H9 (cell line): Measurements from ENCODE around the gene NPTXR. TPM values are rescaled to one million over a fixed set of nuclear protein-coding genes. Genes with fewer than 3 reads are reported as not detected.

ENCODE experiments used
- DNase-seq: peaks from one replicate; pipeline ENCODE4 v3.0.0-alpha.2; 2017
- H2AFZ ChIP-seq: one replicate; pipeline ENCODE4 v1.6.1; 2013; ENCODE audit warnings: mild to moderate bottlenecking, low read length, control low read depth, moderate library complexity
- H2AK5ac ChIP-seq: 2 replicates; pipeline ENCODE4 v1.6.1; 2013; ENCODE audit warnings: low read length, control low read depth, mixed read lengths; ENCODE audit not compliant: insufficient read length
- H2BK120ac ChIP-seq: one replicate; pipeline ENCODE4 v1.6.1; 2013; ENCODE audit warnings: low read depth, mild to moderate bottlenecking, low read length, control low read depth, inconsistent platforms; ENCODE audit not compliant: poor library complexity, severe bottlenecking
- H2BK12ac ChIP-seq: 2 replicates; pipeline ENCODE4 v1.6.1; 2013; ENCODE audit warnings: low read length, control low read depth, mixed read lengths, low read depth; ENCODE audit not compliant: insufficient read length
- H2BK15ac ChIP-seq: 2 replicates; pipeline ENCODE4 v1.6.1; 2013; ENCODE audit warnings: low read depth, low read length, control low read depth
- H2BK20ac ChIP-seq: one replicate; pipeline ENCODE4 v1.6.1; 2013; ENCODE audit warnings: low read depth, mild to moderate bottlenecking, low read length, control low read depth, inconsistent platforms; ENCODE audit not compliant: poor library complexity, severe bottlenecking
- H2BK5ac ChIP-seq: 2 replicates; pipeline ENCODE4 v1.6.1; 2013; ENCODE audit warnings: low read length, control low read depth, mixed read lengths; ENCODE audit not compliant: insufficient read length
- H3K14ac ChIP-seq: 2 replicates; pipeline ENCODE4 v1.6.1; 2013; ENCODE audit warnings: low read length, control low read depth; ENCODE audit not compliant: insufficient read depth
- H3K18ac ChIP-seq: 2 replicates; pipeline ENCODE4 v1.6.1; 2013; ENCODE audit warnings: low read depth, mild to moderate bottlenecking, mixed read lengths, low read length, control low read depth; ENCODE audit not compliant: insufficient read length
- H3K23ac ChIP-seq: 2 replicates; pipeline ENCODE4 v1.6.1; 2013; ENCODE audit warnings: low read length, control low read depth, mixed read lengths, low read depth; ENCODE audit not compliant: insufficient read length
- H3K23me2 ChIP-seq: 2 replicates; pipeline ENCODE4 v1.6.1; 2013; ENCODE audit warnings: low read depth, mild to moderate bottlenecking, mixed read lengths, low read length, control low read depth; ENCODE audit not compliant: insufficient read length, poor library complexity, severe bottlenecking
- H3K27ac ChIP-seq: 2 replicates; pipeline ENCODE4 v1.5.1; 2013; ENCODE audit warnings: low read length, control low read depth, mixed read lengths, low read depth; ENCODE audit not compliant: insufficient read length
- H3K27me3 ChIP-seq: 2 replicates; pipeline ENCODE4 v1.6.1; 2013; ENCODE audit warnings: low read length, control low read depth, inconsistent platforms; ENCODE audit not compliant: insufficient read depth
- H3K4ac ChIP-seq: 2 replicates; pipeline ENCODE4 v1.6.1; 2013; ENCODE audit warnings: low read depth, mild to moderate bottlenecking, control low read depth, inconsistent platforms, low read length, moderate library complexity
- H3K4me1 ChIP-seq: 2 replicates; pipeline ENCODE4 v1.6.1; 2013; ENCODE audit warnings: low read length, control low read depth, inconsistent platforms; ENCODE audit not compliant: insufficient read depth
- H3K4me2 ChIP-seq: 2 replicates; pipeline ENCODE4 v1.6.1; 2013; ENCODE audit warnings: low read length, control low read depth, mixed read lengths; ENCODE audit not compliant: insufficient read length, insufficient read depth
- H3K56ac ChIP-seq: 2 replicates; pipeline ENCODE4 v1.6.1; 2013; ENCODE audit warnings: low read depth, mild to moderate bottlenecking, mixed read lengths, low read length, control low read depth; ENCODE audit not compliant: insufficient read length
- H3K79me1 ChIP-seq: 2 replicates; pipeline ENCODE4 v1.6.1; 2013; ENCODE audit warnings: low read depth, mild to moderate bottlenecking, moderate library complexity, low read length, control low read depth, inconsistent platforms; ENCODE audit not compliant: insufficient read depth, poor library complexity, severe bottlenecking
- H3K79me2 ChIP-seq: 2 replicates; pipeline ENCODE4 v1.6.1; 2013; ENCODE audit warnings: low read length, control low read depth, inconsistent platforms; ENCODE audit not compliant: insufficient read depth
- H3K9ac ChIP-seq: 2 replicates; pipeline ENCODE4 v1.6.1; 2013; ENCODE audit warnings: low read length, control low read depth, mixed read lengths; ENCODE audit not compliant: insufficient read length; ENCODE audit errors: extremely low read depth
- H3K9me3 ChIP-seq: one replicate; pipeline ENCODE4 v1.6.1; 2013; ENCODE audit warnings: low read depth, low read length, inconsistent platforms; ENCODE audit not compliant: control insufficient read depth
- H3T11ph ChIP-seq: one replicate; pipeline ENCODE4 v1.6.1; 2013; ENCODE audit warnings: mild to moderate bottlenecking, low read length, control low read depth, inconsistent platforms
- H4K20me1 ChIP-seq: one replicate; pipeline ENCODE4 v1.6.1; 2013; ENCODE audit not compliant: control insufficient read depth, insufficient read length, insufficient read depth
- H4K5ac ChIP-seq: 2 replicates; pipeline ENCODE4 v1.6.1; 2013; ENCODE audit warnings: low read depth, mild to moderate bottlenecking, mixed read lengths, low read length, control low read depth; ENCODE audit not compliant: insufficient read length
- H4K8ac ChIP-seq: replicated peaks from 2 replicates; pipeline ENCODE4 v1.6.1; 2013; ENCODE audit warnings: low read length, control low read depth, mixed read lengths, low read depth; ENCODE audit not compliant: insufficient read length
- H4K91ac ChIP-seq: 2 replicates; pipeline ENCODE4 v1.6.1; 2013; ENCODE audit warnings: low read depth, mild to moderate bottlenecking, moderate library complexity, mixed read lengths, low read length, control low read depth; ENCODE audit not compliant: insufficient read length
- H3K27ac Mint-ChIP-seq, 3 experiments: 2 replicates in 2 of 3; 3 replicates in 1 of 3; pipeline ENCODE4 v1.8.0; 2020 to 2021; ENCODE audit warnings: mixed read lengths in 3 of 3, mild to moderate bottlenecking in 1 of 3, moderate library complexity in 1 of 3
- H3K27me3 Mint-ChIP-seq: 2 replicates; pipeline ENCODE4 v1.8.0; 2021; ENCODE audit warnings: low read depth, mild to moderate bottlenecking, moderate library complexity, mixed read lengths
- H3K36me3 Mint-ChIP-seq, 3 experiments: 2 replicates in 2 of 3; 3 replicates in 1 of 3; pipeline ENCODE4 v1.8.0; 2020 to 2021; ENCODE audit warnings: low read depth in 3 of 3, mixed read lengths in 3 of 3; ENCODE audit not compliant: insufficient read depth in 1 of 3
- H3K4me1 Mint-ChIP-seq, 2 experiments: 2 replicates each; pipeline ENCODE4 v1.8.0; 2020; ENCODE audit warnings: mixed read lengths in 2 of 2
- H3K4me3 Mint-ChIP-seq, 2 experiments: 2 replicates in 1 of 2; 3 replicates in 1 of 2; pipeline ENCODE4 v1.8.0; 2020 to 2021; ENCODE audit warnings: mild to moderate bottlenecking in 2 of 2, mixed read lengths in 2 of 2, moderate library complexity in 1 of 2
- H3K9me3 Mint-ChIP-seq, 2 experiments: 2 replicates in 1 of 2; 3 replicates in 1 of 2; pipeline ENCODE4 v1.8.0; 2020; ENCODE audit warnings: mild to moderate bottlenecking in 2 of 2, mixed read lengths in 2 of 2, moderate library complexity in 1 of 2
- CTCF ChIP-seq: fragments of 200-600 bp; sonication (generic); conservative IDR thresholded peaks from 3 replicates; pipeline ENCODE4 v1.8.0; 2021; ENCODE audit warnings: antibody characterized with exemption, mild to moderate bottlenecking
- WGBS: extraction: QIAGEN DNeasy Blood & Tissue Kit; methylation state at CpG from one replicate; pipeline ENCODE4 v1.1.7; 2013; ENCODE audit warnings: missing lambda C conversion rate, low lambda C conversion rate, mixed read lengths; ENCODE audit not compliant: insufficient read length; ENCODE audit errors: extremely low coverage; 5-methylcytosine and 5-hydroxymethylcytosine counted together
- total RNA-seq: library from RNA; stranded (reverse); gene quantifications from 2 replicates; pipeline ENCODE4 v1.2.1, GENCODE V29; 2021

The NPTXR gene
- total RNA-seq, 1 experiment from 2014 or later, result 8.1 TPM

GRCh38 chr22:38793721-38794466 lies 49.9 kb downstream of the NPTXR start, which contains the start of gene DNAL4:
DNAL4 (minus strand) TSS chr22:38794143; CDS start chr22:38782731, 11,412 bp downstream.
- H3K4ac ChIP-seq, result no peak within 1 kb of the TSS
- H2AK5ac ChIP-seq, result no peak within 1 kb of the TSS
- H3K4me1 ChIP-seq, result no peaks in the 10 kb centered on the region
- no peak within 1 kb of the TSS for H2BK15ac ChIP-seq
- peak within 1 kb of the TSS; percentile 25 for H3K18ac ChIP-seq
- H3K14ac ChIP-seq, result no peak within 1 kb of the TSS
- no peak within 1 kb of the TSS for H2BK120ac ChIP-seq
- Mint-ChIP-seq H3K4me1 (peaks cover 13 to 21% of the 10 kb centered on the region in 2 experiments), H3K36me3 (no peaks in the 10 kb centered on the region), H3K27ac (peak within 1 kb of the TSS in 2 of 3 experiments; percentile 53 to 57; a peak in 3 of 7 replicates), H3K4me3 (peak within 1 kb of the TSS; percentile 73 to 92), H3K9me3 (no peaks in the 10 kb centered on the region), H3K27me3 (peaks cover 35% of the 10 kb centered on the region)
- no peaks in the 10 kb centered on the region for H3K23me2 ChIP-seq
- H3K79me1 ChIP-seq, result no peaks in the 10 kb centered on the region
- no peaks in the 10 kb centered on the region for H3K9me3 ChIP-seq
- no peaks in the 10 kb centered on the region for H4K20me1 ChIP-seq
- TF ChIP-seq CTCF, result no peak
- peak within 1 kb of the TSS; percentile 66 for H3K4me2 ChIP-seq
- H2BK12ac ChIP-seq, result no peak within 1 kb of the TSS
- no peak within 1 kb of the TSS for H4K8ac ChIP-seq
- H2BK5ac ChIP-seq, result no peak within 1 kb of the TSS
- no peak within 1 kb of the TSS for H3K27ac ChIP-seq
- no peak within 1 kb of the TSS for H3K56ac ChIP-seq
- H2AFZ ChIP-seq, result no peak within 1 kb of the TSS
- no peaks in the 10 kb centered on the region for H3K27me3 ChIP-seq
- no peak within 1 kb of the TSS for H3K23ac ChIP-seq
- peak within 1 kb of the TSS; percentile 27 for H3K9ac ChIP-seq
- H4K91ac ChIP-seq, result no peak within 1 kb of the TSS
- no peak within 1 kb of the TSS for H2BK20ac ChIP-seq
- WGBS, result no CpG with 5 or more reads among the region's 47 CpGs
- peak; percentile 95 for DNase-seq
- H3T11ph ChIP-seq, result no peak within 1 kb of the TSS
- no peaks in the 10 kb centered on the region for H3K79me2 ChIP-seq
- no peak within 1 kb of the TSS for H4K5ac ChIP-seq
